K562 (cell line): ENCODE data around the gene CCDC85B. TPM values are rescaled to one million over a fixed set of nuclear protein-coding genes. Genes with fewer than 3 reads are reported as not detected.

Source experiments
- ARID3A ChIP-seq: IDR thresholded peaks from 2 replicates; pipeline ENCODE4 v1.6.1; 2012; ENCODE audit warnings: low read depth, low read length, improper control_type of control experiment, borderline replicate concordance
- C11orf30 ChIP-seq: fragments of 450-650 bp; IDR thresholded peaks from 2 replicates; pipeline ENCODE4 v1.6.1; 2016; ENCODE audit warnings: low read depth, mild to moderate bottlenecking
- CBX1 ChIP-seq: sonication (generic); IDR thresholded peaks from 2 replicates; pipeline ENCODE4 v1.6.1; 2016; ENCODE audit warnings: antibody characterized with exemption, low read depth, mild to moderate bottlenecking
- CEBPG ChIP-seq, 3 experiments: fragments of 200-800 bp in 1 of 3; sonication (Bioruptor generic) in 1 of 3; sonication (generic) in 1 of 3; formaldehyde crosslinking in 1 of 3; IDR thresholded peaks in 2 of 3; conservative IDR thresholded peaks in 1 of 3; 2 replicates each; pipeline versions ENCODE4 v1.6.1 to v1.8.0; 2016 to 2022; ENCODE audit warnings: missing compliant biosample characterization in 2 of 3, missing genetic modification characterization in 2 of 3, mild to moderate bottlenecking in 1 of 3, missing genetic modification reagents in 1 of 3
- CREM ChIP-seq: IDR thresholded peaks from 2 replicates; pipeline ENCODE4 v1.6.1; 2014; ENCODE audit warnings: antibody characterized with exemption, low read depth
- DPF2 ChIP-seq: fragments of 450-650 bp; IDR thresholded peaks from 2 replicates; pipeline ENCODE4 v1.6.1; 2016
- FOXA3 ChIP-seq, 2 experiments: fragments of 450-650 bp in 1 of 2; sonication (generic) in 1 of 2; formaldehyde crosslinking; IDR thresholded peaks in 1 of 2; conservative IDR thresholded peaks in 1 of 2; 2 replicates each; pipeline versions ENCODE4 v1.4.0 to v1.8.0; 2020 to 2022; ENCODE audit warnings: mild to moderate bottlenecking in 2 of 2, missing genetic modification reagents in 1 of 2
- JUND ChIP-seq, 2 experiments: IDR thresholded peaks; 2 replicates in 1 of 2; 3 replicates in 1 of 2; pipeline ENCODE4 v1.6.1; 2011; ENCODE audit warnings: borderline replicate concordance in 2 of 2, low read depth in 2 of 2, low read length in 2 of 2, improper control_type of control experiment in 1 of 2, missing biosample characterization in 1 of 2, missing genetic modification characterization in 1 of 2, missing genetic modification reagents in 1 of 2
- KDM1A ChIP-seq, 2 experiments: fragments of 450-650 bp; IDR thresholded peaks; 2 replicates each; pipeline ENCODE4 v1.6.1; 2016; ENCODE audit warnings: mild to moderate bottlenecking in 2 of 2
- MAFK ChIP-seq: IDR thresholded peaks from 2 replicates; pipeline ENCODE4 v1.6.1; 2011; ENCODE audit warnings: low read length, improper control_type of control experiment
- NCOR1 ChIP-seq: fragments of 450-650 bp; IDR thresholded peaks from 2 replicates; pipeline ENCODE4 v1.6.1; 2016; ENCODE audit warnings: mild to moderate bottlenecking, moderate library complexity
- NFRKB ChIP-seq: fragments of 450-650 bp; IDR thresholded peaks from 2 replicates; pipeline ENCODE4 v1.6.1; 2016; ENCODE audit warnings: low read depth
- POLR2H ChIP-seq: IDR thresholded peaks from 2 replicates; pipeline ENCODE4 v1.6.1; 2016; ENCODE audit warnings: missing genetic modification characterization, low read depth, mild to moderate bottlenecking, control low read depth, missing compliant biosample characterization, moderate library complexity
- PRDM10 ChIP-seq: fragments of 450-650 bp; IDR thresholded peaks from 2 replicates; pipeline ENCODE4 v1.6.1; 2018; ENCODE audit not compliant: partially characterized antibody
- RAD21 ChIP-seq, 2 experiments: fragments of 250-450 bp in 1 of 2; fragments of 450-650 bp in 1 of 2; sonication (Bioruptor Pico) in 1 of 2; formaldehyde crosslinking in 1 of 2; IDR thresholded peaks in 1 of 2; conservative IDR thresholded peaks in 1 of 2; 2 replicates each; pipeline versions ENCODE4 v1.4.0 to v1.8.0; 2020 to 2022; ENCODE audit warnings: mild to moderate bottlenecking in 2 of 2, moderate library complexity in 1 of 2
- RBM17 ChIP-seq: fragments of 200-400 bp; formaldehyde crosslinking; IDR thresholded peaks from 2 replicates; pipeline ENCODE4 v1.6.1; 2017; ENCODE audit warnings: low read depth, mild to moderate bottlenecking, low read length, borderline replicate concordance
- TRIM25 ChIP-seq: fragments of 450-650 bp; IDR thresholded peaks from 2 replicates; pipeline ENCODE4 v1.7.0; 2016; ENCODE audit warnings: borderline replicate concordance
- ZNF165 ChIP-seq: fragments of 250-450 bp; sonication (Bioruptor Pico); IDR thresholded peaks from 2 replicates; pipeline ENCODE4 v1.4.0; 2020; ENCODE audit warnings: borderline replicate concordance
- ZNF232 ChIP-seq: sonication (generic); formaldehyde crosslinking; IDR thresholded peaks from 2 replicates; pipeline ENCODE4 v1.8.0; 2022; ENCODE audit warnings: mild to moderate bottlenecking, missing genetic modification reagents
- ZNF316 ChIP-seq: fragments of 450-650 bp; IDR thresholded peaks from 2 replicates; pipeline ENCODE4 v1.6.1; 2016
- ZNF561 ChIP-seq: fragments of 450-650 bp; formaldehyde crosslinking; conservative IDR thresholded peaks from 2 replicates; pipeline ENCODE4 v1.4.0; 2020; ENCODE audit warnings: mild to moderate bottlenecking, moderate library complexity
- polyA plus RNA-seq, 8 experiments: library from polyadenylated mRNA; depleted of rRNA in 4 of 8; stranded (reverse) in 5 of 8; unstranded in 3 of 8; fragments of >200 nt; fragmentation: Nextera tagmentation in 2 of 8; fragmentation: Illumina TruSeq in 1 of 8; extraction: Ambion mirVana in 2 of 8; extraction: Trizol in 1 of 8; gene quantifications; 2 replicates each; pipeline versions ENCODE4 v1.2.1 to v1.2.3, GENCODE V29; 2011 to 2014; ENCODE audit warnings: inconsistent platforms in 1 of 8, missing spikeins in 1 of 8
- total RNA-seq, 7 experiments: library from RNA; depleted of rRNA in 6 of 7; stranded (reverse); fragments of >200 nt in 6 of 7; fragmentation: Illumina TruSeq in 2 of 7; extraction: Trizol in 2 of 7; gene quantifications; 2 replicates each; pipeline versions ENCODE4 v1.2.1 to v1.2.3, GENCODE V29; 2011 to 2021; ENCODE audit warnings: low replicate concordance in 1 of 7

Gene CCDC85B
- total and polyA plus RNA-seq, 9 of the 15 experiments (the other 6 are each of a cell fraction or from before 2014, with no cell fraction given): 0.14 to 138 (median 6.2) TPM

GRCh38 chr11:65915821-65916251 is 25.4 kb downstream of the CCDC85B start (continued):
- peak; percentile 71 for TF ChIP-seq JUND (IDR thresholded peaks at IDR 0.05; ENCODE audit: borderline replicate concordance, low read depth, low read length)
- TF ChIP-seq JUND (tag; IDR thresholded peaks at IDR 0.05; ENCODE audit: borderline replicate concordance, low read depth, low read length): no peak
- TF ChIP-seq MAFK: peak; percentile 45; the same call in 1 of the 2 replicates
- no peak for TF ChIP-seq PRDM10
- TF ChIP-seq KDM1A (IDR thresholded peaks at IDR 0.05): no peak
- no peak for TF ChIP-seq CEBPG (CRISPR knock-in tag; IDR thresholded peaks at IDR 0.05)
- TF ChIP-seq CEBPG (tag; conservative IDR thresholded peaks at IDR 0.05 in 1 of 2, IDR thresholded peaks at IDR 0.05 in 1 of 2): no peak
- TF ChIP-seq C11orf30: peak; percentile 73
- TF ChIP-seq RBM17: no peak
- no peak for TF ChIP-seq ZNF561
- peak; percentile 60 for TF ChIP-seq ZNF316
- TF ChIP-seq POLR2H (tag): no peak
- TF ChIP-seq DPF2: peak; percentile 38; the same call in 1 of the 2 replicates
- TF ChIP-seq FOXA3 (CRISPR knock-in tag; conservative IDR thresholded peaks at IDR 0.05 in 1 of 2, IDR thresholded peaks at IDR 0.05 in 1 of 2): no peak
- no peak for TF ChIP-seq TRIM25
- no peak for TF ChIP-seq ARID3A
- no peak for TF ChIP-seq ZNF165 (CRISPR knock-in tag)
- no peak for TF ChIP-seq CREM
- TF ChIP-seq NFRKB: no peak
- TF ChIP-seq ZNF232 (CRISPR knock-in tag): no peak
- TF ChIP-seq CBX1: no peak
- no peak for TF ChIP-seq NCOR1
- TF ChIP-seq RAD21 (CRISPR knock-in tag; conservative IDR thresholded peaks at IDR 0.05 in 1 of 2, IDR thresholded peaks at IDR 0.05 in 1 of 2): no peak
